Thyroid gland (tissue), 4 donors: Measurements from ENCODE around the gene IQSEC1. TPM values are rescaled to one million over a fixed set of nuclear protein-coding genes. Genes with fewer than 3 reads are reported as not detected.

ENCODE experiments used
- DNase-seq, 2 donors: peaks; one replicate each; pipeline ENCODE4 v3.0.0-alpha.2; 2019
- H3K27ac ChIP-seq, 3 donors: fragments of 200-600 bp; sonication (generic); 1 replicate in 2 of 3; 2 replicates in 1 of 3; pipeline ENCODE4 v1.5.1; 2016 to 2019; ENCODE audit warnings: mild to moderate bottlenecking in 1 of 3, moderate library complexity in 1 of 3
- H3K27me3 ChIP-seq: fragments of 200-600 bp; sonication (generic); one replicate; pipeline ENCODE4 v1.5.1; 2019
- H3K36me3 ChIP-seq, 2 donors: fragments of 200-600 bp; sonication (generic); one replicate each; pipeline ENCODE4 v1.5.1; 2016 to 2019
- H3K4me1 ChIP-seq, 2 donors: fragments of 200-600 bp; sonication (generic); one replicate each; pipeline ENCODE4 v1.5.1; 2017 to 2019
- H3K4me3 ChIP-seq, 3 donors: fragments of 200-600 bp; sonication (generic); replicated peaks in 1 of 3; 1 replicate in 2 of 3; 2 replicates in 1 of 3; pipeline ENCODE4 v1.5.1; 2016; ENCODE audit warnings: mild to moderate bottlenecking in 1 of 3
- H3K9me3 ChIP-seq: fragments of 200-600 bp; sonication (generic); one replicate; pipeline ENCODE4 v1.5.1; 2017
- POLR2A ChIP-seq, 2 donors: fragments of 450-650 bp; IDR thresholded peaks; one replicate each; pipeline ENCODE4 v1.6.1; 2017; ENCODE audit warnings: antibody characterized with exemption in 2 of 2, mild to moderate bottlenecking in 2 of 2, moderate library complexity in 1 of 2
- WGBS, 2 donors: methylation state at CpG; one replicate each; pipeline ENCODE4 v1.1.5; 2017; 5-methylcytosine and 5-hydroxymethylcytosine counted together
- intact Hi-C: fragments of 100-400 bp; cut with DNase I; formaldehyde crosslinking; loops from one replicate; pipeline ENCODE4 v1.15.1; 2023
- total RNA-seq, 4 donors: library from RNA; depleted of rRNA; stranded (reverse); fragments of >200 nt; gene quantifications; one replicate each; pipeline ENCODE4 v1.2.3, GENCODE V29; 2016
- TF ChIP-seq, protein P1 (sequence below), 6 experiments: fragments of 200-600 bp in 3 of 6; fragments of 450-650 bp in 3 of 6; sonication (generic) in 3 of 6; IDR thresholded peaks; one replicate each; pipeline ENCODE4 v1.5.1; 2016 to 2019; ENCODE audit warnings: antibody characterized with exemption in 6 of 6, mild to moderate bottlenecking in 2 of 6, inconsistent platforms in 1 of 6, moderate library complexity in 1 of 6

The IQSEC1 gene
- total RNA-seq, 4 donors from 2014 or later = 37.1 to 48.3 (median 38.9) TPM

DNA sequence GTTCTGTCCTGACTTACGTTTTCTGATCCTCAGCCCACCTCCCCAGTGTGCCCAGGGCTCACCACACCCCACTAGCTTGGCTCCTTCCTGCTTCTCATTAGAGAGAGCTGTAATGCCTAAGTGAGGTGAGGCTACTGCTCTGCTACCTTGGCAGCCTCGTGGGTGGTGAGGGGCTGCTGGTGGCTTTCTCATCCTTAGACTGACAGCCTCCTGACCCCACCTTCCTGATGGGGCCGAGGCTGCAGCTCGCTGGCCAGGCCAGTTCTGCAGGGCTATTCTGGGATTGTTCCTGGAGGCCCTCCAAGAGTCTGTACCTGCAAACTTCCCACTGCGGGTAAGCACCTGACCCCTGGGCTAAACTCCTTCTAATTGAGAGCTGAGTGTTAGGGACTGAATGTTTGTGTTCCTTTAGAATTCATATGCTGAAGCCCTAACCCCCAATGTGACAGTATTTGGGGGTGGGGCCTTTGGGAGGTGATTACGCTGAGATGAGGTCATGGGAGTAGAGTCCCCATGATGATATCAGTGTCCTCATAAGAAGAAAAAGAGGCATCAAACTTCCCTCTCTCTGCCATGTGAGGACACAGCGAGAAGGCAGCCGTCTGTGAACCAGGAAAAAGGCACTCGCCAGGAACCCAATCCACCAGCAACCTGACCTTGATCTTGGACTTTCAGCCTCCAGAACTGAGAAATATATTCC, 38.1 kb upstream of the IQSEC1 start:
- H3K27ac ChIP-seq = no peak overlapping the region
- 49 to 54% methylated on average over 8 of the region's 9 CpGs for WGBS, 2 donors
- peak; percentile 26 to 59 for DNase-seq

DNA sequence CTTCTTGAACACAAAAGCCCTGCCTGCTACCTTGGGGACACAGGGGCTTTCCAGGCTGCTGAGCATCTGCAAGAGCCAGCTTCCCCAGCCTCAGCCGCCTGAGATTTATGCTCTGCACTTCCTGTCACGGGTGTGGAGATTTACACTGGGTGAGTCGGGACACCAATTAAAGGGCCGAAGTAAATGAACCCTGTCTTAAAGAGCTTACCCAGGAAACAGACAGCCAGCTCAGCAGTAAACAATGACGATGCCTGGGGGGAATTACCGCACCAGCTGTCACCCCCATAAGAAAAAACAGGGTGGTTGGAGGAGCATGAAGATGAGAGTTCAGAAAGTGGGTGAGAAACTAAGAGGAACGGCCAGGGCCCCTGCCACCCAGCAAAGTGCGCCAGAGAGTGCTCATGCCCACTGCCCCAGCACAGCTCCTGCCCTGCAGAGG, 37.5 kb upstream of the IQSEC1 start:
- DNase-seq = no peak
- Histone ChIP-seq H3K27me3 (no peaks in the 10 kb centered on the region), H3K36me3 (no peaks in the 10 kb centered on the region), H3K4me3 (no peak overlapping the region), H3K9me3 (no peaks in the 10 kb centered on the region), H3K4me1 (peaks cover 0 to 3% of the 10 kb centered on the region in 2 donors), H3K27ac (no peak overlapping the region)
- intact Hi-C loops = no loop called here
- 47 to 53% methylated on average over 8 of the region's 8 CpGs for WGBS, 2 donors
- no peak for TF ChIP-seq POLR2A (IDR thresholded peaks at IDR 0.05)
- TF ChIP-seq, protein P1, sequence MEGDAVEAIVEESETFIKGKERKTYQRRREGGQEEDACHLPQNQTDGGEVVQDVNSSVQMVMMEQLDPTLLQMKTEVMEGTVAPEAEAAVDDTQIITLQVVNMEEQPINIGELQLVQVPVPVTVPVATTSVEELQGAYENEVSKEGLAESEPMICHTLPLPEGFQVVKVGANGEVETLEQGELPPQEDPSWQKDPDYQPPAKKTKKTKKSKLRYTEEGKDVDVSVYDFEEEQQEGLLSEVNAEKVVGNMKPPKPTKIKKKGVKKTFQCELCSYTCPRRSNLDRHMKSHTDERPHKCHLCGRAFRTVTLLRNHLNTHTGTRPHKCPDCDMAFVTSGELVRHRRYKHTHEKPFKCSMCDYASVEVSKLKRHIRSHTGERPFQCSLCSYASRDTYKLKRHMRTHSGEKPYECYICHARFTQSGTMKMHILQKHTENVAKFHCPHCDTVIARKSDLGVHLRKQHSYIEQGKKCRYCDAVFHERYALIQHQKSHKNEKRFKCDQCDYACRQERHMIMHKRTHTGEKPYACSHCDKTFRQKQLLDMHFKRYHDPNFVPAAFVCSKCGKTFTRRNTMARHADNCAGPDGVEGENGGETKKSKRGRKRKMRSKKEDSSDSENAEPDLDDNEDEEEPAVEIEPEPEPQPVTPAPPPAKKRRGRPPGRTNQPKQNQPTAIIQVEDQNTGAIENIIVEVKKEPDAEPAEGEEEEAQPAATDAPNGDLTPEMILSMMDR (IDR thresholded peaks at IDR 0.05) = no peak

More for the DNA sequence above, 38.1 kb upstream of the IQSEC1 start:
- TF ChIP-seq, protein P1 (IDR thresholded peaks at IDR 0.05) = no peak
- TF ChIP-seq POLR2A (IDR thresholded peaks at IDR 0.05) = no peak
- Histone ChIP-seq H3K9me3 (no peaks in the 10 kb centered on the region), H3K4me3 (no peak overlapping the region), H3K4me1 (peaks cover 0 to 3% of the 10 kb centered on the region in 2 donors), H3K27me3 (no peaks in the 10 kb centered on the region), H3K36me3 (no peaks in the 10 kb centered on the region)
- intact Hi-C loops = no loop called here

DNA sequence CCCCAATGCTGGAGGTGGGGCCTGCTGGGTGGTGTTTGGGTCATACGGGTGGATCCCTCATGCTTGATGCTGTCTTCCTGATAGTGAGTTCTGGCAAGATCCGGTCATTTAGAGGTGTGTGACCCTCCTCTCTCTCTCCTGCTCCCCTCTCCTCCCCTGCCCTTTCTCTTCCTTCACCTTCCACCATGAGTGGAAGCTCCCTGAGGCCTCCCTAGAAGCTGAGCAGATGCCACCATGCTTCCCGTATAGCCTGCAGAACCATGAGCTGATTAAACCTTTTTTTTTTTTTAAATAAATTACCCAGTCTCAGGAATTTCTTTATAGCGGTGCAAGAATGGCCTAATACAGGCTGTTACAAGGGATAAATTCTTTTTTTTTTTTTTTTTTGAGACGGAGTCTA, 36.3 kb upstream of the IQSEC1 start:
- intact Hi-C loops = no loop called here
- Histone ChIP-seq H3K27me3 (no peaks in the 10 kb centered on the region), H3K4me3 (no peak overlapping the region), H3K36me3 (no peaks in the 10 kb centered on the region), H3K9me3 (no peaks in the 10 kb centered on the region), H3K27ac (no peak overlapping the region), H3K4me1 (peaks cover 0 to 3% of the 10 kb centered on the region in 2 donors)
- no peak for DNase-seq
- 94 to 97% methylated on average over 5 of the region's 5 CpGs for WGBS, 2 donors
- TF ChIP-seq, protein P1 (IDR thresholded peaks at IDR 0.05) = no peak
- no peak for TF ChIP-seq POLR2A (IDR thresholded peaks at IDR 0.05)

DNA sequence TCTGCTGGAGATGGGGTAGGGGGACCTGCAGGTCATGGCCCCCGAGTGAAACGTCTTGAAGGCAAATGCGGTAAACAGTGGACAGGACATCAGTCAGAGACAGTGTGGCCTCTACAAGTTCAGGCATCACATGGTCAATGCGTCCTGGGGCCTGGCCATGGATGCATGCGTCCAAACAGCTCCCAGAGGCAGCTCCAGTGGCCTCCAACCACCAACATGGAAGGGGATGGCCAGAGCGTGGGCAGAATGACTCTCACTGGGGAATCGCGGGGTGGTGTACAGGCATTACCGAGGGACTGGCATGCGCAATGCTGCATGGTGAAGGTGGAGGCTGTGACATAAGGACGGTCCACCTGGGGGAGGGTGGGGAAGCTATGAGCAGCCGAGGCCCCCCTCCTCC, 35.6 kb upstream of the IQSEC1 start:
- Histone ChIP-seq H3K27me3 (no peaks in the 10 kb centered on the region), H3K36me3 (no peaks in the 10 kb centered on the region), H3K9me3 (no peaks in the 10 kb centered on the region), H3K4me1 (peaks cover 0 to 3% of the 10 kb centered on the region in 2 donors), H3K4me3 (no peak overlapping the region), H3K27ac (no peak overlapping the region)
- TF ChIP-seq, protein P1 (IDR thresholded peaks at IDR 0.05) = no peak
- no peak for TF ChIP-seq POLR2A (IDR thresholded peaks at IDR 0.05)
- no peak for DNase-seq
- WGBS, 2 donors = 93 to 96% methylated on average over 12 of the region's 12 CpGs
- intact Hi-C loops = no loop called here

DNA sequence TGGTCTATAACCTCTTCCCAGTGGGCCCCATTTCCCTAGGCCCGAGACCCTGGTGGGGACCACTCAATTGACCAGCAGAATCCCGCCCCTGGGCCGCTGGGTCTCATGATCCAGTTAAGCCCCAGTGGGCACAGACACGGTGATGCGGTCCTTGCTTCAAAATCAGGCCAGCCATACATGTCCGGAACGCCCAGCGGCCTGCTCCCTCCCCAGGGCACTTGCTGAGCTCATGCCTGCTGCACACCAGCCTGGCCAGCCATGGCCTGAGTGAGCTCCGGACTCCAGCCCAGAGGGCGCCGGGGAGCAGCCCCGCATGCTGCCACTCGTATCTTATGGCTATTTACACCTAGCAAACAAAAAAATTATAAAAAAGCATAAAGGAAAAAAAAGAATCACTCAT, 34.4 kb upstream of the IQSEC1 start:
- Histone ChIP-seq H3K27ac (no peak overlapping the region), H3K27me3 (no peaks in the 10 kb centered on the region), H3K36me3 (no peaks in the 10 kb centered on the region), H3K4me3 (no peak overlapping the region), H3K4me1 (peaks cover 0 to 3% of the 10 kb centered on the region in 2 donors), H3K9me3 (no peaks in the 10 kb centered on the region)
- TF ChIP-seq POLR2A (IDR thresholded peaks at IDR 0.05) = no peak
- TF ChIP-seq, protein P1 (IDR thresholded peaks at IDR 0.05) = no peak
- 79 to 89% methylated on average over 12 to 13 of the region's 13 CpGs for WGBS, 2 donors
- intact Hi-C loops = no loop called here
- no peak for DNase-seq
